Measurements from ENCODE around the gene MEGF10. TPM values are rescaled to one million over a fixed set of nuclear protein-coding genes. Genes with fewer than 3 reads are reported as not detected.

The MEGF10 gene
- total and polyA plus RNA-seq, 8 donors = 0.02 to 0.59 (median 0.06) TPM; not detected in 1

DNA sequence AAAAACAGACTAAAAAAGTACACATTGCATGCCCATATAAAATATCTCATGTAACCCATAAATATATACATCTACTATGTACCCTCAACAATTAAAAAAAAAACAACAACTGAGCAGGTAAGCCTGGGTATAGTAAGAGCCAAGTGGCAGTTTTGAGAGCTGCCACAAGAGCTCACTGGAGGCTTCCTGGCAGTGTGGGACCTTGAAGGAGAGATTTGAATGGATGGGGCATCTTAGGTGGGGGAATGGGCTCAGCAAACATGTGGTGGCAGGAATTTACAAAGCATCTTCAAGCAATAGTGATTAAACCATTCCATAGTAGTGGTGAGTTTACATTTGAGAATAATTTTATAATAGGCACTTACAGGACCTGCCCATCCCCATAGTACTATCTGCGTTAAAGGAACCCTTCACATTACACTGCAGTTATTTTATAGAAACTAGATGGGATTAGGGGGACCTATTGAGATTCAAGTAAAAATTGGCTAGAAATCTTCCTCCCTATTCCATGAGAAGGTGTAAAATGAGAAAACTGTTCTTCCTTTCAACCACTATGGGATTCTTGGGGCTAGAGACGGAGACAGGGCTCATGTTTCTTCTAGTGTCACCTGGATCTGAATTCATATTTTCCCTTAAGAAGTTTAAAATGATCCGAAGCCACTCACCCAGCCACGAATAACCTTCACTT, 6.9 kb downstream of the MEGF10 start:
- Histone ChIP-seq H3K36me3 (no peaks in the 10 kb centered on the region), H3K9me3 (no peaks in the 10 kb centered on the region), H3K4me3 (no peak overlapping the region), H3K27ac (no peak overlapping the region), H3K4me1 (no peaks in the 10 kb centered on the region), H3K27me3 (no peaks in the 10 kb centered on the region)
- DNase-seq (no peak), FAIRE-seq (no peak), ATAC-seq (no peak)
- intact Hi-C loops (cut with DNase I) = loop anchor here in 1 of 3 donors (10.0 kb wide), 1 partner anchor 187 kb away; no protein-coding TSS in a partner anchor
- TF ChIP-seq, protein P1, sequence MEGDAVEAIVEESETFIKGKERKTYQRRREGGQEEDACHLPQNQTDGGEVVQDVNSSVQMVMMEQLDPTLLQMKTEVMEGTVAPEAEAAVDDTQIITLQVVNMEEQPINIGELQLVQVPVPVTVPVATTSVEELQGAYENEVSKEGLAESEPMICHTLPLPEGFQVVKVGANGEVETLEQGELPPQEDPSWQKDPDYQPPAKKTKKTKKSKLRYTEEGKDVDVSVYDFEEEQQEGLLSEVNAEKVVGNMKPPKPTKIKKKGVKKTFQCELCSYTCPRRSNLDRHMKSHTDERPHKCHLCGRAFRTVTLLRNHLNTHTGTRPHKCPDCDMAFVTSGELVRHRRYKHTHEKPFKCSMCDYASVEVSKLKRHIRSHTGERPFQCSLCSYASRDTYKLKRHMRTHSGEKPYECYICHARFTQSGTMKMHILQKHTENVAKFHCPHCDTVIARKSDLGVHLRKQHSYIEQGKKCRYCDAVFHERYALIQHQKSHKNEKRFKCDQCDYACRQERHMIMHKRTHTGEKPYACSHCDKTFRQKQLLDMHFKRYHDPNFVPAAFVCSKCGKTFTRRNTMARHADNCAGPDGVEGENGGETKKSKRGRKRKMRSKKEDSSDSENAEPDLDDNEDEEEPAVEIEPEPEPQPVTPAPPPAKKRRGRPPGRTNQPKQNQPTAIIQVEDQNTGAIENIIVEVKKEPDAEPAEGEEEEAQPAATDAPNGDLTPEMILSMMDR (IDR thresholded peaks at IDR 0.05) = no peak
- 59 to 69% methylated on average over 4 of the region's 4 CpGs for WGBS, 2 donors

DNA sequence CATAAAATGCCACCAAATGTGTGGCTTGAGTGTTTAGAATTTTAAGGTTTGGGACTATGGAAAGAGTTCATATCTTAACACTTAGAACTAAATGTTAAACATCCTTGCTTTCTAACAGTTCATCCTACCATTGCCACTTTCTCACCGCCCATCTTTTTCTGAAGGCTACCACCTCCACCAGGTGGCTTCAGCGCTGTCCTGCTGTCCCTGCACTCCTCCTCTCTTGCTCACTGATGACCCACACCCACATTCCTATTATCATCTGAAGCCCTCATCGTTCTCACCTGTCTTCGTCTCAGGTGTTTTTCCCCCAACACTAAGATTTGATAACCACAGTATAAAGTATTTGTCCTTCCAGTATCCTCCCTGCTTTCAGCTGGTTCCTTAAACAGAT, 7.4 kb downstream of the MEGF10 start:
- TF ChIP-seq, protein P1 (IDR thresholded peaks at IDR 0.05) = no peak

DNA sequence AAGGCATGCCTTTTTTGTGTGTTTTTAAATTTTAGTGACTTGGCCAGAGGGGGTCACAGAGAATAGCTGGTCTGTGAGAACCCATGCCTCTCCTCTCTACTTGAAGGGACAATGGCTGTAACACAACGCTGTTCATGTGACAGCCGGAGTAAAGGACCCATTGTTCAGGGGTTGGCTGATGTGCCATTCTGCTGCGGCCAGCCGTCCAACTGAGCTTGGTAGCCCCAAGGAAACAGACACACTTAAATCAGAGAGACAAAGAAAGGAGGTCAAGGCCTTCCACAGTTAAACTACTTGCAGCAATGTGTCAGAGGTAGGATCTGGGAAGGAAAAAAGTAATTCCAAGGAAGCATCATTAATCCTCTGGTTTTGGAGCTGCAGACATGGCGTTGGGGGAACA, 8.1 kb downstream of the MEGF10 start:
- no peak for FAIRE-seq
- no peaks in the 10 kb centered on the region for H3K27me3 ChIP-seq
- no peak overlapping the region for H3K27ac ChIP-seq
- H3K4me1 ChIP-seq = no peaks in the 10 kb centered on the region
- DNase-seq = no peak
- no peaks in the 10 kb centered on the region for H3K36me3 ChIP-seq
- no peak for ATAC-seq
- 79 to 84% methylated on average over 5 of the region's 5 CpGs for WGBS, 2 donors
- TF ChIP-seq, protein P1 (IDR thresholded peaks at IDR 0.05) = no peak
- H3K9me3 ChIP-seq = no peaks in the 10 kb centered on the region
- H3K4me3 ChIP-seq = no peak overlapping the region
- intact Hi-C loops (cut with DNase I) = loop anchor here in 1 of 3 donors (10.0 kb wide), 1 partner anchor 186 kb away; no protein-coding TSS in a partner anchor

More for the DNA sequence above, 7.4 kb downstream of the MEGF10 start:
- Histone ChIP-seq H3K36me3 (no peaks in the 10 kb centered on the region), H3K27ac (no peak overlapping the region), H3K9me3 (no peaks in the 10 kb centered on the region), H3K27me3 (no peaks in the 10 kb centered on the region), H3K4me1 (no peaks in the 10 kb centered on the region), H3K4me3 (no peak overlapping the region)
- ATAC-seq (no peak), DNase-seq (no peak), FAIRE-seq (no peak)
- WGBS, 2 donors = 78 to 81% methylated on average over 4 of the region's 4 CpGs
- intact Hi-C loops (cut with DNase I) = loop anchor here in 1 of 3 donors (10.0 kb wide), 1 partner anchor 187 kb away; no protein-coding TSS in a partner anchor

DNA sequence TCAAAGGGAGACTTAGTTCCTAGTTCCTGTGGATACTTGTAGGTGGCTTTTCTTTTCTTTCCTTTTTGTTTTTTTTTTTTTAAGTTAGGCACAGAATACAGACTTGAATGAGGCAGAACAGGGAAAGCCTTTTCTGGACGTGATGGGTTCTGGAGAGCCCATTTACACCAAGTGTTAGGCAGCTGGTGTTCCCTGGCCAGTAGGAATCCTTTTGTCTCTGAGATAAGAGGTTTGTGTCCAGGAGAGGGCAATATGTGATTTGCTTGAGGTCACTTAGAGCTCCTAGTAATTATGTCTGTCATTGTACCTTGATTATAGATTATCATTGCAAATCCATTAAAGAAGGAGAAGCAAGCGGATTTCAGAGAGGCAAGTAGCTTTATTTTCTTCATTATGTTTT, 9.1 kb downstream of the MEGF10 start:
- Histone ChIP-seq H3K9me3 (no peaks in the 10 kb centered on the region), H3K4me3 (no peak overlapping the region), H3K27ac (no peak overlapping the region), H3K4me1 (no peaks in the 10 kb centered on the region), H3K27me3 (no peaks in the 10 kb centered on the region), H3K36me3 (no peaks in the 10 kb centered on the region)
- 69 to 71% methylated on average over 2 of the region's 2 CpGs for WGBS, 2 donors
- ATAC-seq (no peak), DNase-seq (no peak), FAIRE-seq (no peak)
- intact Hi-C loops (cut with DNase I) = loop anchor here in 1 of 3 donors (10.0 kb wide), 1 partner anchor 185 kb away; no protein-coding TSS in a partner anchor
- TF ChIP-seq, protein P1 (IDR thresholded peaks at IDR 0.05) = no peak

DNA sequence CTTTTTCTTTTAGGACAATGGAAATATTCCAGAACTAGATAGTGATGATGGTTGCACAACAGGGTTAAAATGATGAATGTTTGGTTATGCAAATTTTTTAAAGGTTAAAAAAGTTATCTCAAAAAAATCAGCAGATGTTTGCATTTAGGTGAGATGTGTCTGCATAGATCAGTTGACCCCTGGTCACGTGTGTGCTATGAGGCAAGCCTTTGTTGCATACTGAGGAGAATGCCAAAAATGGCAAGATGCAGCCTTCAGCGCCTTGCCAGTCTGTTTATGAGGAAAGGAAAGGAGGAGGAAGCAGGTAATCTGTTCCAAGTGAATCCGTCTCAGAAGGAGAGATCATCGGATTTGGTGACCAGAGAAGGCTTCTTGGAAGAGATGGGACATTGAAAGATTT, 11.9 kb downstream of the MEGF10 start:
- WGBS, 2 donors = 79 to 86% methylated on average over 4 of the region's 4 CpGs
- ATAC-seq = no peak
- intact Hi-C loops (cut with DNase I) = no loop called here

More for the DNA sequence above, 11.9 kb downstream of the MEGF10 start:
- no peak overlapping the region for H3K4me3 ChIP-seq
- no peaks in the 10 kb centered on the region for H3K4me1 ChIP-seq
- no peak for DNase-seq
- H3K27ac ChIP-seq = no peak overlapping the region
- no peaks in the 10 kb centered on the region for H3K9me3 ChIP-seq
- TF ChIP-seq, protein P1 (IDR thresholded peaks at IDR 0.05) = no peak
- H3K36me3 ChIP-seq = no peaks in the 10 kb centered on the region
- no peak for FAIRE-seq
- no peaks in the 10 kb centered on the region for H3K27me3 ChIP-seq

All from pancreas (tissue), 10 donors.